Kidney epithelial cell (primary cell): Measurements from ENCODE around the gene SLC34A1. TPM values are rescaled to one million over a fixed set of nuclear protein-coding genes. Genes with fewer than 3 reads are reported as not detected.
"Not testable (repeated sequence)": the region's sequence is repeated elsewhere in the genome, so short reads cannot be mapped to it uniquely, and the experiment has no call there.

ENCODE experiments used
- DNase-seq: peaks from one replicate; pipeline ENCODE4 v3.0.0-alpha.2; 2010; ENCODE audit warnings: low read depth
- H3K27me3 ChIP-seq: 2 replicates; pipeline ENCODE4 v1.6.0; 2011; ENCODE audit warnings: low read length; ENCODE audit not compliant: control insufficient read depth, insufficient read depth
- H3K36me3 ChIP-seq: 2 replicates; pipeline ENCODE4 v1.5.1; 2011; ENCODE audit warnings: low read length; ENCODE audit not compliant: control insufficient read depth, insufficient read depth
- H3K4me3 ChIP-seq: 2 replicates; pipeline ENCODE4 v1.5.1; 2011; ENCODE audit warnings: low read depth, mild to moderate bottlenecking, control low read depth, low read length
- total RNA-seq: library from RNA; depleted of rRNA; stranded (reverse); fragments of >200 nt; gene quantifications from 2 replicates; pipeline ENCODE4 v1.2.3, GENCODE V29; 2015
- TF ChIP-seq, protein P1 (sequence below): IDR thresholded peaks from 2 replicates; pipeline ENCODE4 v1.5.1; 2011; ENCODE audit warnings: mild to moderate bottlenecking, moderate library complexity, low read length, control low read depth, inconsistent platforms; ENCODE audit not compliant: insufficient read depth, poor library complexity, severe bottlenecking

The SLC34A1 gene
- total RNA-seq, 1 donor from 2014 or later: not detected

- Histone ChIP-seq H3K4me3 (no peak overlapping the region), H3K36me3 (no peaks in the 10 kb centered on the region), H3K27me3 (no peaks in the 10 kb centered on the region)
- no peak for DNase-seq
- TF ChIP-seq, protein P1, sequence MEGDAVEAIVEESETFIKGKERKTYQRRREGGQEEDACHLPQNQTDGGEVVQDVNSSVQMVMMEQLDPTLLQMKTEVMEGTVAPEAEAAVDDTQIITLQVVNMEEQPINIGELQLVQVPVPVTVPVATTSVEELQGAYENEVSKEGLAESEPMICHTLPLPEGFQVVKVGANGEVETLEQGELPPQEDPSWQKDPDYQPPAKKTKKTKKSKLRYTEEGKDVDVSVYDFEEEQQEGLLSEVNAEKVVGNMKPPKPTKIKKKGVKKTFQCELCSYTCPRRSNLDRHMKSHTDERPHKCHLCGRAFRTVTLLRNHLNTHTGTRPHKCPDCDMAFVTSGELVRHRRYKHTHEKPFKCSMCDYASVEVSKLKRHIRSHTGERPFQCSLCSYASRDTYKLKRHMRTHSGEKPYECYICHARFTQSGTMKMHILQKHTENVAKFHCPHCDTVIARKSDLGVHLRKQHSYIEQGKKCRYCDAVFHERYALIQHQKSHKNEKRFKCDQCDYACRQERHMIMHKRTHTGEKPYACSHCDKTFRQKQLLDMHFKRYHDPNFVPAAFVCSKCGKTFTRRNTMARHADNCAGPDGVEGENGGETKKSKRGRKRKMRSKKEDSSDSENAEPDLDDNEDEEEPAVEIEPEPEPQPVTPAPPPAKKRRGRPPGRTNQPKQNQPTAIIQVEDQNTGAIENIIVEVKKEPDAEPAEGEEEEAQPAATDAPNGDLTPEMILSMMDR: no peak
Measured at GRCh38 chr5:177419046-177419445, 34.8 kb downstream of the SLC34A1 start.

- not testable (repeated sequence) for H3K36me3 ChIP-seq, DNase-seq, H3K4me3 ChIP-seq, H3K27me3 ChIP-seq
Measured at GRCh38 chr5:177420472-177420871, 36.2 kb downstream of the SLC34A1 start.

DNA sequence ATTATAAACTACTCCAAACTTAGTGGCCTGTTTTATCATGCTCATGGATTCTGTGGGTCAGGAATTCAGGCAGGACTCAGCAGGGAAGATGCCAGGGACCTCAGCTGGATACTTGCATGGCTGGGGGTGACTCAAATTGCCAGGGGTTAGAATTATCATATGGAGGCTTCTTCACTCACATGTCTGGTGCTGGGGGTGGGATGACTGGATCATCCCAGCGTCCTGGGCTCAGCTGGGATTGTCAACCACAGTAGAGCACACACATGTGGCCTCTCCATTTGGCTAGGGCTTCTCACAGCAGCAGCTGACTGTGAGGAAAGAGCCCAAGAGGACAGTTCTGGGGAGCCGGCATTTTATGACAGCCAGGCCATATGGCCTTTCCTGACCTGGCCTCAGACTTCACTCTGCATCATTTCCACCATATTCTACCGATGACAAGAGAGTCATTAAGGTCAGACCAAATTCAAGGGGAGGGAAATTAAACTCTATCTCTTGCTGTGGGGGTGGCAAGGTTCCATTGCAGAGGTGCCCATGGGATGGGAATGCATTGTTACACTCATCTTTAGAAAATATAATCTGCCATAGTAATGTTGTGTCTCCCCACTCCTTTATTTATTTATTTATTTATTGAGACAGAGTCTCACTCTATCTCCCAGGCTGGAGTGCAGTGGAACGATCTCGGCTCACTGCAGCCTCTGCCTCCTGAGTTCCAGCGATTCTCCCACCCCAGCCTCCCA lies 37.0 kb downstream of the SLC34A1 start:
- no peaks in the 10 kb centered on the region for H3K36me3 ChIP-seq
- TF ChIP-seq, protein P1: no peak
- no peak for DNase-seq

GRCh38 chr5:177423671-177424070 lies 39.4 kb downstream of the SLC34A1 start:
- no peaks in the 10 kb centered on the region for H3K27me3 ChIP-seq
- H3K4me3 ChIP-seq: no peak overlapping the region
- TF ChIP-seq, protein P1: no peak
- H3K36me3 ChIP-seq: no peaks in the 10 kb centered on the region
- DNase-seq: no peak

More for the DNA sequence above, 37.0 kb downstream of the SLC34A1 start:
- H3K27me3 ChIP-seq: no peaks in the 10 kb centered on the region
- H3K4me3 ChIP-seq: no peak overlapping the region

- TF ChIP-seq, protein P1: no peak
- DNase-seq: no peak
- H3K27me3 ChIP-seq: no peaks in the 10 kb centered on the region
- no peaks in the 10 kb centered on the region for H3K36me3 ChIP-seq
- H3K4me3 ChIP-seq: peak overlapping the region; percentile 55
Measured at GRCh38 chr5:177425196-177425800, 41.1 kb downstream of the SLC34A1 start.

DNA sequence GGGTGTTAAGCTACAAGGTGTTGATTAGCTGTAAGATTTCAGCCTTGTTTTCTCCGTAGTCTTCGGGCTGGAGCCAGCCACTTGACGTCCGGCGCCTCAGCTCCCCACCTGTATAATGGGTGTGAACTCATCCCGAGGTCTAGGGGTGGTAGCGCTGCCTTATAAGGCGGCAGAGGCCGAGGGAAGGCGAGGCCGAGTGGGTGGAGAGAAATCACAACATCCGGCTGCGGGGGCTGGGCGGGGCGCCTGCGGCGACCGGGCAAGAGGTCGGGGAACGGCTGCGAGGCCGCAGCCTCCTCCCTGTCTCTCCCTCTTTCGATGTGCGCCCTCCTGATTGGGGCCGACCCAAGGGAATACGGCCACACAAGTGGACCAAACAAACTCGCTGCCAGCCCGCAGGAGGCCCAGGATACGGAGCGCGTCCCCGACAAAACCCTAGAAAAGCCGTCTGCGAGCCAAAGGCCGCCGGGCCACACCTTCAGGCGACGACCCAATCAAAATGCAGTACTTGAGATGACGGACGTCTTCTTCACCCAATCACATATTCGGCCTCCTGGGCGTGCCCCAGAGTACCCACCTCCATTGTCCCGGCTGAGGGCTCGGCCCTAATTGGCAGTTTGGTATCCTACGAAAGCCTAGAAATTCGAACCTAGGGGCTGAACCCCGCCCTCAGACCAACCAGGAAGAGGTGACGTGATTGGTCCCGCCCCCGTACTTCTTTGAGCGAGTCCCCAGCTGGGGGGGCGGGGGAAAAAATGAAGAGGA lies 41.7 kb downstream of the SLC34A1 start:
- H3K36me3 ChIP-seq: peaks cover 1% of the 10 kb centered on the region
- TF ChIP-seq, protein P1: no peak
- DNase-seq: peak; percentile 99

More for the DNA sequence above, 41.7 kb downstream of the SLC34A1 start:
- Histone ChIP-seq H3K27me3 (no peaks in the 10 kb centered on the region), H3K4me3 (peak overlapping the region; percentile 55)
